Endothelial cell of umbilical vein (primary cell): ENCODE measurements around the gene SLC22A23. TPM values are rescaled to one million over a fixed set of nuclear protein-coding genes. Genes with fewer than 3 reads are reported as not detected.

Experiments used
- BruUV-seq: library from RNA; stranded (reverse); fragments of 400-500 nt; replicated peaks from 2 replicates; lab custom pipeline; 2021; lab: Mats Ljungman, UMichigan
- CTCF ChIA-PET: fragments of 300-600, 350-600 bp; sonication (Branson Sonifier 250); formaldehyde crosslinking; loops from one replicate; lab custom pipeline; 2021; ENCODE audit warnings: antibody characterized with exemption, inconsistent platforms; lab: Charles Lee
- POLR2A ChIA-PET: fragments of 300-600, 350-600 bp; sonication (Branson Sonifier 250); formaldehyde crosslinking; loops from one replicate; lab custom pipeline; 2021; ENCODE audit warnings: antibody characterized with exemption, inconsistent platforms; lab: Charles Lee
- DNase-seq: peaks from one replicate; pipeline ENCODE4 v3.0.0-alpha.2; 2011; ENCODE audit warnings: low read depth, low spot score
- FAIRE-seq: peaks from 2 replicates; lab custom pipeline; 2011; peaks lifted over from hg19 to GRCh38; lab: Jason Lieb, UNC
- H2AFZ ChIP-seq: 2 replicates; pipeline ENCODE4 v1.6.0; 2012; ENCODE audit warnings: low read depth, low read length, control low read depth, inconsistent platforms
- H3K27ac ChIP-seq: 2 replicates; pipeline ENCODE4 v1.5.1; 2011; ENCODE audit warnings: low read depth, mild to moderate bottlenecking, control low read depth, low read length, moderate library complexity; ENCODE audit not compliant: insufficient read depth
- H3K27me3 ChIP-seq, 2 experiments: 2 replicates each; pipeline versions ENCODE4 v1.6.0 to v1.6.1; 2011; ENCODE audit warnings: low read length in 2 of 2, mixed read lengths in 1 of 2; ENCODE audit not compliant: control insufficient read depth in 2 of 2, insufficient read depth in 2 of 2
- H3K36me3 ChIP-seq, 2 experiments: 2 replicates in 1 of 2; 3 replicates in 1 of 2; pipeline ENCODE4 v1.5.1; 2011; ENCODE audit warnings: low read length in 2 of 2, mild to moderate bottlenecking in 1 of 2, moderate library complexity in 1 of 2; ENCODE audit not compliant: control insufficient read depth in 2 of 2, insufficient read depth in 2 of 2; ENCODE audit errors: extremely low read depth in 1 of 2
- H3K4me1 ChIP-seq: 3 replicates; pipeline ENCODE4 v1.5.1; 2011; ENCODE audit warnings: mild to moderate bottlenecking, low read length; ENCODE audit not compliant: control insufficient read depth, insufficient read depth; ENCODE audit errors: extremely low read depth
- H3K4me2 ChIP-seq: 2 replicates; pipeline ENCODE4 v1.6.1; 2011; ENCODE audit warnings: low read length, control low read depth, mixed read lengths; ENCODE audit not compliant: insufficient read depth
- H3K4me3 ChIP-seq, 3 experiments: fragments of 200-600 bp in 1 of 3; sonication (generic), shearing (Covaris generic) in 1 of 3; replicated peaks in 1 of 3; 2 replicates each; pipeline ENCODE4 v1.5.1; 2011 to 2016; ENCODE audit warnings: control low read depth in 3 of 3, low read length in 3 of 3, mild to moderate bottlenecking in 2 of 3, inconsistent platforms in 1 of 3, low read depth in 1 of 3, moderate library complexity in 1 of 3; ENCODE audit not compliant: insufficient read depth in 1 of 3
- H3K79me2 ChIP-seq: 2 replicates; pipeline ENCODE4 v1.6.0; 2012; ENCODE audit warnings: low read length, inconsistent platforms; ENCODE audit not compliant: control insufficient read depth, insufficient read depth
- H3K9ac ChIP-seq: replicated peaks from 2 replicates; pipeline ENCODE3; 2011; ENCODE audit warnings: low read length, control low read depth; ENCODE audit not compliant: insufficient read depth; ENCODE audit errors: extremely low read depth
- H3K9me1 ChIP-seq: replicated peaks from 3 replicates; pipeline ENCODE4 v1.6.0; 2011; ENCODE audit warnings: mild to moderate bottlenecking, low read length; ENCODE audit not compliant: control insufficient read depth, insufficient read depth; ENCODE audit errors: extremely low read depth
- H3K9me3 ChIP-seq: replicated peaks from 2 replicates; pipeline ENCODE4 v1.5.1; 2012; ENCODE audit warnings: low read length, inconsistent platforms; ENCODE audit not compliant: control insufficient read depth, insufficient read depth
- H4K20me1 ChIP-seq: replicated peaks from 2 replicates; pipeline ENCODE3; 2011; ENCODE audit warnings: mild to moderate bottlenecking, low read length; ENCODE audit not compliant: control insufficient read depth, insufficient read depth; ENCODE audit errors: extremely low read depth
- CTCF ChIP-seq, 2 donors: IDR thresholded peaks; 1 replicate in 1 of 2; 2 replicates in 1 of 2; pipeline ENCODE4 v1.5.1; 2011; ENCODE audit warnings: low read length in 2 of 2, mild to moderate bottlenecking in 2 of 2, moderate library complexity in 2 of 2, control low read depth in 1 of 2, inconsistent platforms in 1 of 2, low read depth in 1 of 2; ENCODE audit not compliant: insufficient read depth in 1 of 2; ENCODE audit errors: extremely low read depth in 1 of 2
- EZH2 ChIP-seq: IDR thresholded peaks from 2 replicates; pipeline ENCODE4 v1.6.1; 2012; ENCODE audit warnings: borderline replicate concordance, low read depth, mild to moderate bottlenecking, moderate library complexity, low read length, inconsistent platforms; ENCODE audit not compliant: severe bottlenecking
- FOS ChIP-seq: IDR thresholded peaks from 2 replicates; pipeline ENCODE4 v1.6.1; 2011; ENCODE audit warnings: mild to moderate bottlenecking, low read length, moderate library complexity, borderline replicate concordance; ENCODE audit not compliant: insufficient read depth
- GATA2 ChIP-seq: IDR thresholded peaks from 2 replicates; pipeline ENCODE4 v1.7.0; 2011; ENCODE audit warnings: low read depth, mild to moderate bottlenecking, moderate library complexity, mixed read lengths, low read length; ENCODE audit not compliant: insufficient read length, insufficient read depth
- JUN ChIP-seq: IDR thresholded peaks from 2 replicates; pipeline ENCODE4 v1.6.1; 2011; ENCODE audit warnings: borderline replicate concordance, low read depth; ENCODE audit not compliant: insufficient read length, insufficient read depth
- MYC ChIP-seq: IDR thresholded peaks from one replicate; pipeline ENCODE4 v1.6.1; 2011; ENCODE audit warnings: mild to moderate bottlenecking, low read depth, low read length
- POLR2A ChIP-seq: IDR thresholded peaks from 2 replicates; pipeline ENCODE4 v1.6.1; 2012; ENCODE audit warnings: low read depth, mild to moderate bottlenecking, control low read depth, low read length
- POLR2AphosphoS5 ChIP-seq: IDR thresholded peaks from 2 replicates; pipeline ENCODE4 v1.6.1; 2012; ENCODE audit warnings: low read depth, mild to moderate bottlenecking, control low read depth, low read length, moderate library complexity; ENCODE audit not compliant: insufficient read depth
- dilution Hi-C: fragments of 300-500 bp; cut with MboI; formaldehyde crosslinking; loops from one replicate; pipeline ENCODE4 v1.15.0; 2019; ENCODE audit warnings: low sequenced_read_pairs; ENCODE audit not compliant: extremely low pct_ligation_motif_present
- intact Hi-C: fragments of 100-400 bp; cut with micrococcal nuclease; formaldehyde crosslinking; loops from one replicate; pipeline ENCODE4 v1.10.0; 2022
- polyA plus RNA-seq, 4 experiments: library from polyadenylated mRNA; depleted of rRNA in 3 of 4; stranded (reverse) in 3 of 4; unstranded in 1 of 4; fragments of >200 nt; gene quantifications; 2 replicates each; pipeline versions ENCODE4 v1.2.1 to v1.2.3, GENCODE V29; 2011 to 2012; ENCODE audit warnings: missing spikeins in 1 of 4
- total RNA-seq: library from RNA; stranded (reverse); gene quantifications from 2 replicates; pipeline ENCODE4 v1.2.3, GENCODE V29; 2021
- TF ChIP-seq, protein P1 (sequence below): IDR thresholded peaks from 2 replicates; pipeline ENCODE4 v1.6.1; 2011; ENCODE audit not compliant: insufficient read depth, insufficient read length

The SLC22A23 gene
- total and polyA plus RNA-seq, 2 donors (not counting 3 experiments of a cell fraction or from before 2014, with no cell fraction given) = 4.2 to 14.3 TPM

GRCh38 chr6:3268680-3269079 is 188.2 kb downstream of the SLC22A23 start:
- Histone ChIP-seq H3K9ac (no peak overlapping the region), H3K36me3 (peaks cover 6 to 32% of the 10 kb centered on the region in 2 experiments), H3K27me3 (no peaks in the 10 kb centered on the region), H3K79me2 (peaks cover 31% of the 10 kb centered on the region), H3K4me3 (no peak overlapping the region), H3K9me1 (no peaks in the 10 kb centered on the region), H3K4me2 (no peak overlapping the region), H3K9me3 (no peaks in the 10 kb centered on the region), H4K20me1 (no peaks in the 10 kb centered on the region), H3K4me1 (no peaks in the 10 kb centered on the region), H2AFZ (no peak overlapping the region), H3K27ac (no peak overlapping the region)
- intact Hi-C loops = no loop called here
- dilution Hi-C loops = no loop called here
- DNase-seq (no peak), FAIRE-seq (no peak)
- no TSS peak for BruUV-seq
- ChIA-PET CTCF (no interaction called here), POLR2A (no interaction called here)
- no peak for TF ChIP-seq JUN
- no peak for TF ChIP-seq EZH2
- no peak for TF ChIP-seq POLR2A
- no peak for TF ChIP-seq MYC
- TF ChIP-seq GATA2 = no peak
- TF ChIP-seq, protein P1, sequence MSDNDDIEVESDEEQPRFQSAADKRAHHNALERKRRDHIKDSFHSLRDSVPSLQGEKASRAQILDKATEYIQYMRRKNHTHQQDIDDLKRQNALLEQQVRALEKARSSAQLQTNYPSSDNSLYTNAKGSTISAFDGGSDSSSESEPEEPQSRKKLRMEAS = no peak
- no peak for TF ChIP-seq CTCF (IDR thresholded peaks at IDR 0.05; ENCODE audit: extremely low read depth in 1 of 2, insufficient read depth in 1 of 2, low read depth in 1 of 2, low read length in 2 of 2)
- no peak for TF ChIP-seq FOS
- no peak for TF ChIP-seq POLR2AphosphoS5
